HCT116 (cell line): ENCODE results near the gene SPATA17. TPM values are rescaled to one million over a fixed set of nuclear protein-coding genes. Genes with fewer than 3 reads are reported as not detected.

Experiments used
- ATAC-seq: fragments of 200-7000 bp; cut with Tn5 transposase; 2 replicates; pipeline ENCODE4 v1.9.1; 2020; ENCODE audit warnings: mild to moderate bottlenecking, moderate library complexity
- BruUV-seq: library from RNA; stranded (reverse); fragments of 400-500 nt; replicated peaks from 2 replicates; lab custom pipeline; 2021; lab: Mats Ljungman, UMichigan
- CTCF ChIA-PET: fragments of 300-600 bp; sonication (Branson Sonifier 250); formaldehyde crosslinking; loops from one replicate; lab custom pipeline; 2021; ENCODE audit warnings: antibody characterized with exemption; lab: Charles Lee
- POLR2A ChIA-PET: fragments of 300-600, 350-600 bp; sonication (Branson Sonifier 250); formaldehyde crosslinking; loops from one replicate; lab custom pipeline; 2021; ENCODE audit warnings: antibody characterized with exemption; lab: Charles Lee
- RAD21 ChIA-PET, 2 experiments: fragments of 300-600 bp; sonication (Branson Sonifier 250); formaldehyde crosslinking; loops; one replicate each; lab custom pipeline; 2023; ENCODE audit warnings: low total read pairs in 2 of 2; ENCODE audit not compliant: uncharacterized antibody in 2 of 2, unreplicated experiment in 2 of 2, low non-redundant PET in 1 of 2; lab: Charles Lee
- DNase-seq: peaks from one replicate; pipeline ENCODE4 v3.0.0-alpha.2; 2010; ENCODE audit warnings: low read depth, low spot score
- H2AFZ ChIP-seq: fragments of 200-600 bp; shearing (Covaris generic), sonication (generic); 2 replicates; pipeline ENCODE4 v1.6.1; 2017; ENCODE audit warnings: low read depth, mixed run types, mixed read lengths, antibody characterized with exemption, low read length; ENCODE audit not compliant: poor library complexity, severe bottlenecking
- H3K27ac ChIP-seq: 2 replicates; pipeline ENCODE4 v1.5.1; 2012; ENCODE audit warnings: low read depth, low read length
- H3K27me3 ChIP-seq: fragments of 200-600 bp; sonication (generic); 2 replicates; pipeline ENCODE4 v1.6.1; 2016; ENCODE audit warnings: mixed run types, low read length, mixed read lengths; ENCODE audit not compliant: insufficient read depth
- H3K36me3 ChIP-seq, 2 experiments: fragments of 200-500 bp in 1 of 2; fragments of 200-600 bp in 1 of 2; sonication (Bioruptor generic) in 1 of 2; sonication (generic) in 1 of 2; 2 replicates each; pipeline versions ENCODE4 v1.5.1 to v1.6.1; 2014 to 2016; ENCODE audit warnings: low read length in 2 of 2, inconsistent platforms in 1 of 2, mixed read lengths in 1 of 2, mixed run types in 1 of 2; ENCODE audit not compliant: insufficient read depth in 2 of 2, control insufficient read depth in 1 of 2
- H3K4me1 ChIP-seq, 2 experiments: fragments of 200-600 bp in 1 of 2; sonication (generic) in 1 of 2; 2 replicates each; pipeline versions ENCODE4 v1.5.1 to v1.6.1; 2012 to 2017; ENCODE audit warnings: low read length in 2 of 2, inconsistent platforms in 1 of 2, mild to moderate bottlenecking in 1 of 2, mixed read lengths in 1 of 2, mixed run types in 1 of 2, moderate library complexity in 1 of 2; ENCODE audit not compliant: insufficient read depth in 2 of 2, control insufficient read depth in 1 of 2
- H3K4me2 ChIP-seq: fragments of 200-600 bp; sonication (generic); 2 replicates; pipeline ENCODE4 v1.6.1; 2017; ENCODE audit warnings: mixed run types, low read length, mixed read lengths
- H3K4me3 ChIP-seq, 2 experiments: fragments of 200-600 bp in 1 of 2; sonication (generic) in 1 of 2; replicated peaks in 1 of 2; 2 replicates each; pipeline ENCODE4 v1.5.1; 2011 to 2016; ENCODE audit warnings: low read length in 2 of 2, control low read depth in 1 of 2, low read depth in 1 of 2, mild to moderate bottlenecking in 1 of 2, mixed read lengths in 1 of 2, mixed run types in 1 of 2
- H3K79me2 ChIP-seq: fragments of 200-600 bp; sonication (generic); 2 replicates; pipeline ENCODE4 v1.6.1; 2017; ENCODE audit warnings: mild to moderate bottlenecking, mixed run types, low read length, moderate library complexity, mixed read lengths; ENCODE audit not compliant: insufficient read depth
- H3K9ac ChIP-seq: fragments of 200-600 bp; sonication (generic); 2 replicates; pipeline ENCODE4 v1.6.1; 2016; ENCODE audit warnings: low read length, mixed read lengths
- H3K9me2 ChIP-seq: fragments of 200-600 bp; sonication (generic), shearing (Covaris generic); 2 replicates; pipeline ENCODE4 v1.6.1; 2017; ENCODE audit warnings: mixed run types, mild to moderate bottlenecking, moderate library complexity; ENCODE audit not compliant: insufficient read depth
- H3K9me3 ChIP-seq, 2 experiments: fragments of 200-500 bp in 1 of 2; fragments of 200-600 bp in 1 of 2; sonication (Bioruptor generic) in 1 of 2; sonication (generic) in 1 of 2; 2 replicates each; pipeline ENCODE4 v1.6.1; 2014 to 2017; ENCODE audit warnings: low read length in 2 of 2, mixed read lengths in 2 of 2, inconsistent platforms in 1 of 2, low read depth in 1 of 2, mild to moderate bottlenecking in 1 of 2, mixed run types in 1 of 2, moderate library complexity in 1 of 2; ENCODE audit not compliant: control insufficient read depth in 1 of 2, insufficient read depth in 1 of 2
- H4K20me1 ChIP-seq: fragments of 200-600 bp; sonication (generic), shearing (Covaris generic); 2 replicates; pipeline ENCODE4 v1.6.1; 2017; ENCODE audit warnings: mixed run types, mild to moderate bottlenecking, moderate library complexity; ENCODE audit not compliant: insufficient read depth
- CEBPB ChIP-seq: IDR thresholded peaks from 2 replicates; pipeline ENCODE4 v1.6.1; 2012; ENCODE audit warnings: low read depth
- ELF1 ChIP-seq: IDR thresholded peaks from 2 replicates; pipeline ENCODE4 v1.6.1; 2012; ENCODE audit warnings: low read depth, borderline replicate concordance
- EZH2phosphoT487 ChIP-seq: fragments of 200-600 bp; IDR thresholded peaks from 2 replicates; pipeline ENCODE4 v1.6.1; 2018; ENCODE audit warnings: antibody characterized with exemption, borderline replicate concordance
- FOSL1 ChIP-seq: IDR thresholded peaks from 2 replicates; pipeline ENCODE4 v1.6.1; 2012; ENCODE audit warnings: low read depth
- POLR2A ChIP-seq: IDR thresholded peaks from 2 replicates; pipeline ENCODE4 v1.7.0; 2011; ENCODE audit warnings: borderline replicate concordance; ENCODE audit not compliant: insufficient read depth, insufficient read length; ENCODE audit errors: extremely low read depth
- RAD21 ChIP-seq: IDR thresholded peaks from 2 replicates; pipeline ENCODE4 v1.6.1; 2012; ENCODE audit warnings: low read depth, mild to moderate bottlenecking
- REST ChIP-seq: IDR thresholded peaks from 2 replicates; pipeline ENCODE4 v1.6.1; 2012; ENCODE audit warnings: low read depth
- SP1 ChIP-seq: IDR thresholded peaks from 2 replicates; pipeline ENCODE4 v1.6.1; 2012; ENCODE audit warnings: low read depth
- TCF7L2 ChIP-seq: IDR thresholded peaks from 2 replicates; pipeline ENCODE4 v1.7.0; 2011; ENCODE audit warnings: borderline replicate concordance, inconsistent platforms; ENCODE audit not compliant: insufficient read depth, insufficient read length; ENCODE audit errors: extremely low read depth
- YY1 ChIP-seq: IDR thresholded peaks from 2 replicates; pipeline ENCODE4 v1.6.1; 2011; ENCODE audit warnings: low read length, low read depth, moderate library complexity, mild to moderate bottlenecking; ENCODE audit not compliant: insufficient replicate concordance; ENCODE audit errors: extremely low read depth
- ZBTB33 ChIP-seq: IDR thresholded peaks from 2 replicates; pipeline ENCODE4 v1.6.1; 2011; ENCODE audit warnings: mild to moderate bottlenecking, low read length, moderate library complexity; ENCODE audit not compliant: insufficient replicate concordance; ENCODE audit errors: extremely low read depth
- ZFX ChIP-seq: fragments of 450-650 bp; IDR thresholded peaks from 2 replicates; pipeline ENCODE4 v1.6.1; 2017
- intact Hi-C: fragments of 100-400 bp; cut with micrococcal nuclease; formaldehyde crosslinking; loops from 2 replicates; pipeline ENCODE4 v1.10.0; 2022
- total RNA-seq: library from RNA; stranded (reverse); gene quantifications from one replicate; pipeline ENCODE4 v1.2.1, GENCODE V29; 2021; ENCODE audit not compliant: unreplicated experiment

Gene SPATA17
- total RNA-seq, 1 experiment from 2014 or later = 2.5 TPM

GRCh38 chr1:217715681-217716080 is 84.5 kb downstream of the SPATA17 start:
- ATAC-seq = no peak
- ChIA-PET RAD21 (no interaction called here), POLR2A (no interaction called here)

More at GRCh38 chr1:217715681-217716080, 84.5 kb downstream of the SPATA17 start:
- Histone ChIP-seq H3K4me1 (no peaks in the 10 kb centered on the region; a peak in 1 of 4 replicates), H2AFZ (no peak overlapping the region), H3K27ac (no peak overlapping the region), H3K36me3 (no peaks in the 10 kb centered on the region), H3K9me3 (no peaks in the 10 kb centered on the region), H3K4me3 (no peak overlapping the region), H3K4me2 (no peak overlapping the region), H4K20me1 (no peaks in the 10 kb centered on the region), H3K79me2 (no peaks in the 10 kb centered on the region), H3K9me2 (no peaks in the 10 kb centered on the region), H3K9ac (no peak overlapping the region), H3K27me3 (no peaks in the 10 kb centered on the region)
- DNase-seq = no peak
- intact Hi-C loops = no loop called here
- no peak for TF ChIP-seq RAD21
- TF ChIP-seq REST = no peak
- no peak for TF ChIP-seq CEBPB
- TF ChIP-seq FOSL1 = no peak
- TF ChIP-seq ZBTB33 = no peak
- TF ChIP-seq POLR2A = no peak
- no peak for TF ChIP-seq TCF7L2
- TF ChIP-seq ZFX = no peak
- TF ChIP-seq EZH2phosphoT487 = no peak
- no peak for TF ChIP-seq SP1
- TF ChIP-seq YY1 = no peak
- no peak for TF ChIP-seq ELF1
- CTCF ChIA-PET = no interaction called here
- no TSS peak for BruUV-seq
